ENCODE measurements around the gene MATR3.
"Not testable (repeated sequence)": the region's sequence is repeated elsewhere in the genome, so short reads cannot be mapped to it uniquely, and the experiment has no call there.

Gene MATR3

GRCh38 chr5:139354186-139354585, 60.6 kb downstream of the MATR3 start:
- TF ChIP-seq CTCF (IDR thresholded peaks at IDR 0.05; ENCODE audit: low read depth, low read length, poor library complexity, severe bottlenecking) = no peak
- no peak for TF ChIP-seq EZH2phosphoT487 (IDR thresholded peaks at IDR 0.05; ENCODE audit: borderline replicate concordance, low read length)
- Histone ChIP-seq H3K9me2 (replicated peaks; ENCODE audit: control insufficient read depth, low read length) (no peaks in the 10 kb centered on the region), H3K4me1 (ENCODE audit: control insufficient read depth, low read length) (no peaks in the 10 kb centered on the region), H3K79me2 (ENCODE audit: control insufficient read depth, low read length) (peaks cover 100% of the 10 kb centered on the region), H3F3A (ENCODE audit: control insufficient read depth, insufficient read depth) (no peaks in the 10 kb centered on the region), H3K27ac (ENCODE audit: low read depth, low read length) (no peak overlapping the region), H4K20me1 (ENCODE audit: control insufficient read depth, insufficient read depth, low read depth, low read length) (peaks cover 14% of the 10 kb centered on the region; the same call in 1 of the 2 replicates), H3K4me3 (ENCODE audit: low read length) (no peak overlapping the region), H3K9me3 (ENCODE audit: control insufficient read depth, insufficient read depth, low read length) (no peaks in the 10 kb centered on the region), H3K36me3 (ENCODE audit: control insufficient read depth, low read length) (peaks cover 47% of the 10 kb centered on the region), H3K4me2 (ENCODE audit: low read length) (no peak overlapping the region), H3K27me3 (ENCODE audit: control insufficient read depth, low read length) (no peaks in the 10 kb centered on the region)

DNA sequence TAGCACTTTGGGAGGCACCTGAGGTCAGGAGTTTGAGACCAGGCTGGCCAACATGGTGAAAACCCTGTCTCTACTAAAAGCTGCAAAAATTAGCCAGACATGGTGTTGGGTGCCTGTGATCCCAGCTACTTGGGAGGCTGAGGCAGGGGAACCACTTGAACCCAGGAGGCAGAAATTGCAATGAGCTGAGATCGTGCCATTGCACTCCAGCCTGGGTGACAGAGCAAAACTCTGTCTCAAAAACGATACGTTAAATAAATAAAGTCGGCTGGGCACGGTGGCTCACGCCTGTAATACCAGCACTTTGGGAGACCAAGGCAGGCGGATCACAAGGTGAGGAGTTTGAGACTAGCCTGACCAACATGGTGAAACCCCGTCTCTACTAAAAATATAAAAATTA, 62.4 kb downstream of the MATR3 start:
- not testable (repeated sequence) for H3K4me1 ChIP-seq (ENCODE audit: control insufficient read depth, low read length); H3K9me2 ChIP-seq (replicated peaks; ENCODE audit: control insufficient read depth, low read length); H3K4me3 ChIP-seq (ENCODE audit: low read length); H3F3A ChIP-seq (ENCODE audit: control insufficient read depth, insufficient read depth); H3K27me3 ChIP-seq (ENCODE audit: control insufficient read depth, low read length); H3K27ac ChIP-seq (ENCODE audit: low read depth, low read length); H3K4me2 ChIP-seq (ENCODE audit: low read length); H3K9me3 ChIP-seq (ENCODE audit: control insufficient read depth, insufficient read depth, low read length)
- Histone ChIP-seq H3K79me2 (ENCODE audit: control insufficient read depth, low read length) (peaks cover 100% of the 10 kb centered on the region), H3K36me3 (ENCODE audit: control insufficient read depth, low read length) (peaks cover 48% of the 10 kb centered on the region), H4K20me1 (ENCODE audit: control insufficient read depth, insufficient read depth, low read depth, low read length) (peaks cover 12% of the 10 kb centered on the region; the same call in 1 of the 2 replicates)

DNA sequence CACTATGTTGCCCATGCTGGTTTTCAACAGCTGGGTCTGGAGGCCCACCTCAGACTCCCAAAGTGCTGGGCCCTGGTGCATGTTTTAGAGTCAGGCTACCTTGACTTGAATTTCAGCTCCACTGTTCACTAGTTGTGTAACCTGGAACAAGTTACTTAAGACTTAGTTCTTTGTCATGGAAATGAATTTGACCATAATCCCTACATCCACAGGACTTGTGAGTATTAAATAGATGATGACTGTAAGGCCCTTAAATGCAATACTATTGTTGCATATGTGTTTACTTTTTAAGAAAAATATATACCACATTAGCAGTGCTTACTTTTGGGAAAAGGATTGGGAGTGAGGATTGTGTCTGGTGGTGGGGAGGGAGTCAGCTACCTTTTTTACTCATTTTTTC, 64.5 kb downstream of the MATR3 start:
- peaks cover 12% of the 10 kb centered on the region; the same call in 1 of the 2 replicates for H4K20me1 ChIP-seq (ENCODE audit: control insufficient read depth, insufficient read depth, low read depth, low read length)
- H3K27ac ChIP-seq (ENCODE audit: low read depth, low read length) = no peak overlapping the region
- H3K27me3 ChIP-seq (ENCODE audit: control insufficient read depth, low read length) = no peaks in the 10 kb centered on the region
- peaks cover 98% of the 10 kb centered on the region for H3K79me2 ChIP-seq (ENCODE audit: control insufficient read depth, low read length)
- H3F3A ChIP-seq (ENCODE audit: control insufficient read depth, insufficient read depth) = no peaks in the 10 kb centered on the region
- TF ChIP-seq CTCF (IDR thresholded peaks at IDR 0.05; ENCODE audit: low read depth, low read length, poor library complexity, severe bottlenecking) (no peak), EZH2phosphoT487 (IDR thresholded peaks at IDR 0.05; ENCODE audit: borderline replicate concordance, low read length) (no peak)
- H3K36me3 ChIP-seq (ENCODE audit: control insufficient read depth, low read length) = peaks cover 53% of the 10 kb centered on the region
- no peaks in the 10 kb centered on the region for H3K4me1 ChIP-seq (ENCODE audit: control insufficient read depth, low read length)
- H3K4me2 ChIP-seq (ENCODE audit: low read length) = no peak overlapping the region
- no peak overlapping the region for H3K4me3 ChIP-seq (ENCODE audit: low read length)
- H3K9me2 ChIP-seq (replicated peaks; ENCODE audit: control insufficient read depth, low read length) = no peaks in the 10 kb centered on the region
- no peaks in the 10 kb centered on the region for H3K9me3 ChIP-seq (ENCODE audit: control insufficient read depth, insufficient read depth, low read length)

- Histone ChIP-seq H3K27me3 (ENCODE audit: control insufficient read depth, low read length) (no peaks in the 10 kb centered on the region), H4K20me1 (ENCODE audit: control insufficient read depth, insufficient read depth, low read depth, low read length) (peaks cover 10% of the 10 kb centered on the region; the same call in 1 of the 2 replicates), H3K79me2 (ENCODE audit: control insufficient read depth, low read length) (peaks cover 85% of the 10 kb centered on the region), H3K27ac (ENCODE audit: low read depth, low read length) (no peak overlapping the region), H3K4me3 (ENCODE audit: low read length) (no peak overlapping the region), H3F3A (ENCODE audit: control insufficient read depth, insufficient read depth) (no peaks in the 10 kb centered on the region), H3K4me1 (ENCODE audit: control insufficient read depth, low read length) (no peaks in the 10 kb centered on the region), H3K9me3 (ENCODE audit: control insufficient read depth, insufficient read depth, low read length) (no peaks in the 10 kb centered on the region), H3K4me2 (ENCODE audit: low read length) (no peak overlapping the region), H3K9me2 (replicated peaks; ENCODE audit: control insufficient read depth, low read length) (no peaks in the 10 kb centered on the region), H3K36me3 (ENCODE audit: control insufficient read depth, low read length) (peaks cover 60% of the 10 kb centered on the region)
- TF ChIP-seq EZH2phosphoT487 (IDR thresholded peaks at IDR 0.05; ENCODE audit: borderline replicate concordance, low read length) = no peak
- no peak for TF ChIP-seq CTCF (IDR thresholded peaks at IDR 0.05; ENCODE audit: low read depth, low read length, poor library complexity, severe bottlenecking)
Observed at GRCh38 chr5:139360384-139360783, 66.8 kb downstream of the MATR3 start.

Data from DOHH2 (cell line).